IMR-90 (cell line): Measurements from ENCODE around the gene ZCCHC17. TPM values are rescaled to one million over a fixed set of nuclear protein-coding genes. Genes with fewer than 3 reads are reported as not detected.

Experiments
- ATAC-seq: fragments of 200-7000 bp; cut with Tn5 transposase; 2 replicates; pipeline ENCODE4 v1.9.1; 2020; ENCODE audit warnings: low read depth, mild to moderate bottlenecking, moderate library complexity
- BruUV-seq: library from RNA; stranded (reverse); fragments of 400-500 nt; replicated peaks from 2 replicates; lab custom pipeline; 2021; lab: Mats Ljungman, UMichigan
- CTCF ChIA-PET: fragments of 300-600 bp; formaldehyde crosslinking; extraction: SDS; loops from one replicate; lab custom pipeline; 2021; ENCODE audit warnings: antibody characterized with exemption; lab: Yijun Ruan, JAX
- POLR2A ChIA-PET: fragments of 300-600 bp; sonication (Branson Sonifier 250); formaldehyde crosslinking; loops from one replicate; lab custom pipeline; 2022; ENCODE audit warnings: antibody characterized with exemption; ENCODE audit not compliant: unreplicated experiment; lab: Charles Lee
- DNase-seq: peaks from one replicate; pipeline ENCODE4 v3.0.0; 2013
- H2AFZ ChIP-seq: replicated peaks from 2 replicates; pipeline ENCODE3; 2013; ENCODE audit warnings: low read length, mild to moderate bottlenecking; ENCODE audit not compliant: poor library complexity
- H2AK5ac ChIP-seq: 2 replicates; pipeline ENCODE4 v1.6.1; 2013; ENCODE audit warnings: low read depth, low read length, inconsistent platforms
- H2AK9ac ChIP-seq: replicated peaks from 2 replicates; pipeline ENCODE3; 2013; ENCODE audit warnings: mild to moderate bottlenecking, low read depth, low read length, moderate library complexity; ENCODE audit not compliant: poor library complexity
- H2BK120ac ChIP-seq: 2 replicates; pipeline ENCODE4 v1.6.1; 2013; ENCODE audit warnings: low read depth, low read length, inconsistent platforms
- H2BK15ac ChIP-seq: 3 replicates; pipeline ENCODE4 v1.6.1; 2013; ENCODE audit warnings: low read depth, low read length, inconsistent platforms
- H2BK20ac ChIP-seq: 2 replicates; pipeline ENCODE4 v1.6.1; 2013; ENCODE audit warnings: low read depth, mild to moderate bottlenecking, inconsistent platforms, low read length, moderate library complexity
- H2BK5ac ChIP-seq: 2 replicates; pipeline ENCODE4 v1.6.1; 2013; ENCODE audit warnings: mild to moderate bottlenecking, low read depth, low read length, inconsistent platforms; ENCODE audit not compliant: poor library complexity, severe bottlenecking
- H3K14ac ChIP-seq: replicated peaks from 2 replicates; pipeline ENCODE4 v1.6.1; 2013; ENCODE audit warnings: low read depth, low read length, inconsistent platforms
- H3K18ac ChIP-seq: 2 replicates; pipeline ENCODE4 v1.6.1; 2013; ENCODE audit warnings: low read depth, low read length, control low read depth
- H3K23ac ChIP-seq: 2 replicates; pipeline ENCODE4 v1.6.1; 2013; ENCODE audit warnings: low read depth, low read length, inconsistent platforms
- H3K27ac ChIP-seq: 2 replicates; pipeline ENCODE4 v1.5.1; 2013; ENCODE audit warnings: mild to moderate bottlenecking, control low read depth, low read length; ENCODE audit not compliant: insufficient read depth
- H3K27me3 ChIP-seq: 2 replicates; pipeline ENCODE4 v1.6.1; 2013; ENCODE audit warnings: low read length; ENCODE audit not compliant: control insufficient read depth, insufficient read depth
- H3K36me3 ChIP-seq: 2 replicates; pipeline ENCODE4 v1.6.1; 2013; ENCODE audit warnings: low read length, mixed read lengths; ENCODE audit not compliant: control insufficient read depth, insufficient read depth
- H3K4ac ChIP-seq: 2 replicates; pipeline ENCODE4 v1.6.1; 2013; ENCODE audit warnings: low read depth, low read length, inconsistent platforms
- H3K4me1 ChIP-seq: 2 replicates; pipeline ENCODE4 v1.6.1; 2013; ENCODE audit warnings: low read length, mixed read lengths; ENCODE audit not compliant: control insufficient read depth, insufficient read depth
- H3K4me2 ChIP-seq: 2 replicates; pipeline ENCODE4 v1.6.1; 2013; ENCODE audit warnings: low read depth, mild to moderate bottlenecking, control low read depth, low read length, moderate library complexity
- H3K4me3 ChIP-seq: 2 replicates; pipeline ENCODE4 v1.5.1; 2013; ENCODE audit warnings: low read depth, mild to moderate bottlenecking, control low read depth, low read length, moderate library complexity; ENCODE audit not compliant: insufficient read depth
- H3K56ac ChIP-seq: 2 replicates; pipeline ENCODE4 v1.6.1; 2013; ENCODE audit warnings: low read length, inconsistent platforms; ENCODE audit not compliant: insufficient read depth; ENCODE audit errors: extremely low read depth
- H3K79me1 ChIP-seq, 2 experiments: 2 replicates each; pipeline ENCODE4 v1.6.1; 2013; ENCODE audit warnings: low read length in 2 of 2, inconsistent platforms in 1 of 2, low read depth in 1 of 2
- H3K9ac ChIP-seq: 2 replicates; pipeline ENCODE4 v1.6.1; 2013; ENCODE audit warnings: low read depth, low read length, control low read depth
- H3K9me1 ChIP-seq: 2 replicates; pipeline ENCODE4 v1.6.1; 2013; ENCODE audit warnings: low read length, inconsistent platforms; ENCODE audit not compliant: insufficient read depth
- H3K9me3 ChIP-seq: 2 replicates; pipeline ENCODE4 v1.6.1; 2013; ENCODE audit warnings: low read length; ENCODE audit not compliant: control insufficient read depth, insufficient read depth
- H4K20me1 ChIP-seq: 2 replicates; pipeline ENCODE4 v1.6.1; 2013; ENCODE audit warnings: low read length, inconsistent platforms; ENCODE audit not compliant: insufficient read depth
- H4K5ac ChIP-seq: 2 replicates; pipeline ENCODE4 v1.6.1; 2013; ENCODE audit warnings: mild to moderate bottlenecking, low read depth, low read length, control low read depth
- H4K8ac ChIP-seq, 2 experiments: 2 replicates each; pipeline ENCODE4 v1.6.1; 2013; ENCODE audit warnings: low read depth in 2 of 2, low read length in 2 of 2, control low read depth in 1 of 2, inconsistent platforms in 1 of 2
- H4K91ac ChIP-seq: 2 replicates; pipeline ENCODE4 v1.6.1; 2013; ENCODE audit warnings: low read depth, low read length, inconsistent platforms; ENCODE audit not compliant: insufficient read depth
- BHLHE40 ChIP-seq: fragments of 150-350 bp; IDR thresholded peaks from 2 replicates; pipeline ENCODE4 v1.6.1; 2016; ENCODE audit warnings: mild to moderate bottlenecking, low read depth, low read length
- CEBPB ChIP-seq: IDR thresholded peaks from 2 replicates; pipeline ENCODE4 v1.6.1; 2012; ENCODE audit warnings: low read depth, low read length, improper control_type of control experiment
- FOS ChIP-seq: fragments of 150-350 bp; IDR thresholded peaks from 2 replicates; pipeline ENCODE4 v1.6.1; 2016; ENCODE audit warnings: low read depth, low read length
- MAFK ChIP-seq: IDR thresholded peaks from 2 replicates; pipeline ENCODE4 v1.6.1; 2012; ENCODE audit warnings: low read depth, low read length, improper control_type of control experiment
- MAZ ChIP-seq: IDR thresholded peaks from 2 replicates; pipeline ENCODE4 v1.6.1; 2012; ENCODE audit warnings: low read depth, mild to moderate bottlenecking, low read length, improper control_type of control experiment, moderate library complexity, borderline replicate concordance
- NFE2L2 ChIP-seq: fragments of 150-350 bp; IDR thresholded peaks from 2 replicates; pipeline ENCODE4 v1.6.1; 2016; ENCODE audit warnings: low read depth, mild to moderate bottlenecking, low read length
- POLR2A ChIP-seq: IDR thresholded peaks from 2 replicates; pipeline ENCODE4 v1.6.1; 2012; ENCODE audit warnings: mild to moderate bottlenecking, low read depth, low read length
- RAD21 ChIP-seq: IDR thresholded peaks from 2 replicates; pipeline ENCODE4 v1.6.1; 2012; ENCODE audit warnings: low read length, improper control_type of control experiment
- RCOR1 ChIP-seq: IDR thresholded peaks from 2 replicates; pipeline ENCODE4 v1.6.1; 2012; ENCODE audit warnings: mild to moderate bottlenecking, low read length, improper control_type of control experiment; ENCODE audit not compliant: insufficient replicate concordance
- RFX5 ChIP-seq: IDR thresholded peaks from 2 replicates; pipeline ENCODE4 v1.8.0; 2012; ENCODE audit warnings: low read depth, mild to moderate bottlenecking, low read length, moderate library complexity
- WGBS, 2 experiments: methylation state at CpG; one replicate each; pipeline versions ENCODE4 v1.1.5 to v1.1.7; 2013; ENCODE audit warnings: missing lambda C conversion rate in 2 of 2; ENCODE audit not compliant: insufficient read length in 1 of 2; ENCODE audit errors: extremely low coverage in 2 of 2; 5-methylcytosine and 5-hydroxymethylcytosine counted together
- dilution Hi-C: fragments of 300-500 bp; cut with HindIII; formaldehyde crosslinking; loops from one replicate; pipeline ENCODE4 v1.14.3; 2018; ENCODE audit warnings: low sequenced_read_pairs; ENCODE audit not compliant: unreplicated experiment
- in situ Hi-C: fragments of 300-500 bp; cut with MboI; formaldehyde crosslinking; loops from 3 replicates; pipeline ENCODE4 v1.14.3; 2019; ENCODE audit warnings: low sequenced_read_pairs, inconsistent platforms, mixed read lengths
- intact Hi-C: fragments of 100-400 bp; cut with micrococcal nuclease; formaldehyde crosslinking; loops from 2 replicates; pipeline ENCODE4 v1.10.0; 2022
- polyA plus RNA-seq, 3 experiments: library from polyadenylated mRNA; depleted of rRNA; stranded (reverse); fragments of >200 nt; gene quantifications; 2 replicates each; pipeline ENCODE4 v1.2.3, GENCODE V29; 2012; ENCODE audit warnings: low replicate concordance in 1 of 3
- total RNA-seq: library from RNA; depleted of rRNA; stranded (reverse); fragments of >200 nt; gene quantifications from 2 replicates; pipeline ENCODE4 v1.2.3, GENCODE V29; 2012
- TF ChIP-seq, protein P1 (sequence below): fragments of 150-350 bp; IDR thresholded peaks from 2 replicates; pipeline ENCODE4 v1.6.1; 2016; ENCODE audit warnings: low read depth, mild to moderate bottlenecking, low read length, moderate library complexity, borderline replicate concordance
- TF ChIP-seq, protein P2 (sequence below): conservative IDR thresholded peaks from 2 replicates; pipeline ENCODE4 v1.5.1; 2012; ENCODE audit warnings: mild to moderate bottlenecking, low read depth, low read length, improper control_type of control experiment
- TF ChIP-seq, protein P3 (sequence below): fragments of 150-350 bp; IDR thresholded peaks from 2 replicates; pipeline ENCODE4 v1.6.1; 2017; ENCODE audit warnings: mild to moderate bottlenecking, antibody characterized with exemption, low read length, low read depth

The ZCCHC17 gene
- total and polyA plus RNA-seq, 2 of the 4 experiments (the other 2 are of a cell fraction), result 48.4 to 48.9 TPM

DNA sequence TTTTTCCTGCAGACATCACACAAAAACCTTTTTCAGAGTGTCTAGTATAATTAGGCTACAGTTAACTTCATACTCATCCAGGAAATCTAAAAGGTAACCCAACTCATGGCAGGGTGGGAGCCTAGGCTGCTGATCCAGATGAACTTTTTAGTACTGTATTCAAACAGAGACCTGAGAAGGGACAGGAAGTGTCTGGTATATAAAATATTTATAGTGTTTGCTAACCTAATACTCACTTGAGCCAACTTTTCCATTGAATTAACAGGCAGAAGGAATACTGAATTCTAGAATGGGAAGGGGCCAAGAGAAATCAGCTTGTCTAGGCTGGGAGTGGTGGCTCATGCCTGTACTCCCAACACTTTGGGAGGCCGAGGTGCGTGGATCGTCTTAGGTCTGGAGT is 34.9 kb upstream of the ZCCHC17 start:
- Histone ChIP-seq H2AFZ (no peak overlapping the region), H3K4me1 (no peaks in the 10 kb centered on the region), H2BK20ac (no peak overlapping the region), H3K14ac (no peak overlapping the region), H3K4me2 (no peak overlapping the region), H2BK120ac (no peak overlapping the region), H4K5ac (no peak overlapping the region), H2BK15ac (no peak overlapping the region), H3K18ac (no peak overlapping the region), H4K20me1 (no peaks in the 10 kb centered on the region), H4K91ac (no peak overlapping the region), H2AK5ac (no peak overlapping the region), H3K4me3 (no peak overlapping the region), H3K27ac (no peak overlapping the region), H3K36me3 (peaks cover 25% of the 10 kb centered on the region), H3K23ac (no peak overlapping the region), H3K4ac (no peak overlapping the region), H2AK9ac (no peak overlapping the region), H2BK5ac (no peak overlapping the region), H3K56ac (no peak overlapping the region), H3K9me3 (no peaks in the 10 kb centered on the region), H4K8ac (no peak overlapping the region), H3K9me1 (no peaks in the 10 kb centered on the region; the same call in 1 of the 2 replicates), H3K79me1 (no peaks in the 10 kb centered on the region; a peak in 1 of 4 replicates), H3K27me3 (no peaks in the 10 kb centered on the region), H3K9ac (no peak overlapping the region)
- DNase-seq (no peak), ATAC-seq (no peak)
- ChIA-PET CTCF (interaction anchor here (0.7 kb wide), 1 partner anchor 848 kb away, joined by 3 read pairs; no protein-coding TSS in a partner anchor), POLR2A (interaction anchor here (0.6 kb wide), 1 partner anchor 123 kb away, joined by 9 read pairs; no protein-coding TSS in a partner anchor)
- TF ChIP-seq RCOR1 (no peak), BHLHE40 (no peak), POLR2A (no peak), CEBPB (no peak), RAD21 (no peak), FOS (no peak), MAZ (no peak), RFX5 (no peak), MAFK (no peak), NFE2L2 (no peak)
- TF ChIP-seq, protein P1, sequence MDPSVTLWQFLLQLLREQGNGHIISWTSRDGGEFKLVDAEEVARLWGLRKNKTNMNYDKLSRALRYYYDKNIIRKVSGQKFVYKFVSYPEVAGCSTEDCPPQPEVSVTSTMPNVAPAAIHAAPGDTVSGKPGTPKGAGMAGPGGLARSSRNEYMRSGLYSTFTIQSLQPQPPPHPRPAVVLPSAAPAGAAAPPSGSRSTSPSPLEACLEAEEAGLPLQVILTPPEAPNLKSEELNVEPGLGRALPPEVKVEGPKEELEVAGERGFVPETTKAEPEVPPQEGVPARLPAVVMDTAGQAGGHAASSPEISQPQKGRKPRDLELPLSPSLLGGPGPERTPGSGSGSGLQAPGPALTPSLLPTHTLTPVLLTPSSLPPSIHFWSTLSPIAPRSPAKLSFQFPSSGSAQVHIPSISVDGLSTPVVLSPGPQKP, result no peak
- TF ChIP-seq, protein P2, sequence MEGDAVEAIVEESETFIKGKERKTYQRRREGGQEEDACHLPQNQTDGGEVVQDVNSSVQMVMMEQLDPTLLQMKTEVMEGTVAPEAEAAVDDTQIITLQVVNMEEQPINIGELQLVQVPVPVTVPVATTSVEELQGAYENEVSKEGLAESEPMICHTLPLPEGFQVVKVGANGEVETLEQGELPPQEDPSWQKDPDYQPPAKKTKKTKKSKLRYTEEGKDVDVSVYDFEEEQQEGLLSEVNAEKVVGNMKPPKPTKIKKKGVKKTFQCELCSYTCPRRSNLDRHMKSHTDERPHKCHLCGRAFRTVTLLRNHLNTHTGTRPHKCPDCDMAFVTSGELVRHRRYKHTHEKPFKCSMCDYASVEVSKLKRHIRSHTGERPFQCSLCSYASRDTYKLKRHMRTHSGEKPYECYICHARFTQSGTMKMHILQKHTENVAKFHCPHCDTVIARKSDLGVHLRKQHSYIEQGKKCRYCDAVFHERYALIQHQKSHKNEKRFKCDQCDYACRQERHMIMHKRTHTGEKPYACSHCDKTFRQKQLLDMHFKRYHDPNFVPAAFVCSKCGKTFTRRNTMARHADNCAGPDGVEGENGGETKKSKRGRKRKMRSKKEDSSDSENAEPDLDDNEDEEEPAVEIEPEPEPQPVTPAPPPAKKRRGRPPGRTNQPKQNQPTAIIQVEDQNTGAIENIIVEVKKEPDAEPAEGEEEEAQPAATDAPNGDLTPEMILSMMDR, result no peak
- TF ChIP-seq, protein P3, sequence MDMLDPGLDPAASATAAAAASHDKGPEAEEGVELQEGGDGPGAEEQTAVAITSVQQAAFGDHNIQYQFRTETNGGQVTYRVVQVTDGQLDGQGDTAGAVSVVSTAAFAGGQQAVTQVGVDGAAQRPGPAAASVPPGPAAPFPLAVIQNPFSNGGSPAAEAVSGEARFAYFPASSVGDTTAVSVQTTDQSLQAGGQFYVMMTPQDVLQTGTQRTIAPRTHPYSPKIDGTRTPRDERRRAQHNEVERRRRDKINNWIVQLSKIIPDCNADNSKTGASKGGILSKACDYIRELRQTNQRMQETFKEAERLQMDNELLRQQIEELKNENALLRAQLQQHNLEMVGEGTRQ, result no peak
- dilution Hi-C loops, result no loop called here
- in situ Hi-C loops, result no loop called here
- WGBS, 2 experiments, result no CpG with 5 or more reads among the region's 3 CpGs
- intact Hi-C loops, result no loop called here
- BruUV-seq, result no TSS peak
